CD4-positive, alpha-beta T cell (primary cell): ENCODE data around the gene PTGIS. TPM values are rescaled to one million over a fixed set of nuclear protein-coding genes. Genes with fewer than 3 reads are reported as not detected.

ENCODE experiments used
- ATAC-seq: fragments of 200-7000 bp; cut with Tn5 transposase; one replicate; pipeline ENCODE4 v1.10.0; 2022; ENCODE audit warnings: mild to moderate bottlenecking; ENCODE audit not compliant: poor library complexity
- CTCF ChIA-PET: fragments of 350-600 bp; sonication (Branson Sonifier 250); formaldehyde crosslinking; loops from one replicate; lab custom pipeline; 2021; ENCODE audit warnings: antibody characterized with exemption, inconsistent platforms; lab: Charles Lee
- POLR2A ChIA-PET: fragments of 350-600 bp; sonication (Branson Sonifier 250); formaldehyde crosslinking; loops from one replicate; lab custom pipeline; 2021; ENCODE audit warnings: antibody characterized with exemption, inconsistent platforms; lab: Charles Lee
- DNase-seq, 14 experiments: peaks; one replicate each; pipeline ENCODE4 v3.0.0-alpha.2; 2013 to 2020; ENCODE audit warnings: mixed read lengths in 2 of 14
- H3K27ac ChIP-seq, 2 donors: one replicate each; pipeline versions ENCODE4 v1.5.1 to v1.7.0; 2013; ENCODE audit warnings: low read length in 2 of 2, low read depth in 1 of 2, mild to moderate bottlenecking in 1 of 2
- H3K27me3 ChIP-seq, 2 experiments: 1 replicate in 1 of 2; 2 replicates in 1 of 2; pipeline versions ENCODE4 v1.6.1 to v1.7.0; 2013; ENCODE audit warnings: low read length in 2 of 2, control low read depth in 1 of 2, mild to moderate bottlenecking in 1 of 2, moderate library complexity in 1 of 2; ENCODE audit not compliant: insufficient read depth in 2 of 2, control insufficient read depth in 1 of 2
- H3K36me3 ChIP-seq: one replicate; pipeline ENCODE4 v1.6.1; 2013; ENCODE audit warnings: low read length, control low read depth; ENCODE audit not compliant: insufficient read depth
- H3K4me1 ChIP-seq: one replicate; pipeline ENCODE4 v1.6.1; 2013; ENCODE audit warnings: low read length, control low read depth; ENCODE audit not compliant: insufficient read depth
- H3K4me3 ChIP-seq: one replicate; pipeline ENCODE4 v1.5.1; 2013; ENCODE audit warnings: mild to moderate bottlenecking, low read length, moderate library complexity
- H3K9me3 ChIP-seq, 2 experiments: 1 replicate in 1 of 2; 2 replicates in 1 of 2; pipeline versions ENCODE4 v1.6.1 to v1.7.0; 2013; ENCODE audit warnings: low read length in 2 of 2, mild to moderate bottlenecking in 2 of 2, control low read depth in 1 of 2, moderate library complexity in 1 of 2; ENCODE audit not compliant: control insufficient read depth in 1 of 2, insufficient read depth in 1 of 2
- H3K27ac Mint-ChIP-seq: one replicate; pipeline ENCODE4 v1.8.0; 2020; ENCODE audit warnings: mixed read lengths
- H3K27me3 Mint-ChIP-seq: one replicate; pipeline ENCODE4 v1.8.0; 2021; ENCODE audit warnings: mixed read lengths
- H3K36me3 Mint-ChIP-seq: one replicate; pipeline ENCODE4 v1.8.0; 2021; ENCODE audit warnings: low read depth, mixed read lengths
- H3K4me1 Mint-ChIP-seq: one replicate; pipeline ENCODE4 v1.8.0; 2021; ENCODE audit warnings: low read depth, mixed read lengths
- H3K4me3 Mint-ChIP-seq: one replicate; pipeline ENCODE4 v1.8.0; 2020; ENCODE audit warnings: mild to moderate bottlenecking, mixed read lengths
- H3K9me3 Mint-ChIP-seq: one replicate; pipeline ENCODE4 v1.8.0; 2020; ENCODE audit warnings: mixed read lengths
- intact Hi-C, 2 experiments: fragments of 100-400 bp; cut with DNase I in 1 of 2; cut with micrococcal nuclease in 1 of 2; formaldehyde crosslinking; loops; one replicate each; pipeline versions ENCODE4 v1.15.1 to v1.9.0; 2023 to 2025; cut with DNase I, micrococcal nuclease
- total RNA-seq, 174 experiments: library from RNA in 2 of 174; stranded (reverse) in 2 of 174; gene quantifications; one replicate each; pipeline ENCODE4 v1.2.3 and lab custom pipeline; 2021 to 2026
- TF ChIP-seq, protein P1 (sequence below): fragments of 200-600 bp; IDR thresholded peaks from one replicate; pipeline ENCODE4 v1.8.0; 2022; ENCODE audit warnings: antibody characterized with exemption, mild to moderate bottlenecking

Gene PTGIS
- total RNA-seq, 2 experiments from 2014 or later = not detected

DNA sequence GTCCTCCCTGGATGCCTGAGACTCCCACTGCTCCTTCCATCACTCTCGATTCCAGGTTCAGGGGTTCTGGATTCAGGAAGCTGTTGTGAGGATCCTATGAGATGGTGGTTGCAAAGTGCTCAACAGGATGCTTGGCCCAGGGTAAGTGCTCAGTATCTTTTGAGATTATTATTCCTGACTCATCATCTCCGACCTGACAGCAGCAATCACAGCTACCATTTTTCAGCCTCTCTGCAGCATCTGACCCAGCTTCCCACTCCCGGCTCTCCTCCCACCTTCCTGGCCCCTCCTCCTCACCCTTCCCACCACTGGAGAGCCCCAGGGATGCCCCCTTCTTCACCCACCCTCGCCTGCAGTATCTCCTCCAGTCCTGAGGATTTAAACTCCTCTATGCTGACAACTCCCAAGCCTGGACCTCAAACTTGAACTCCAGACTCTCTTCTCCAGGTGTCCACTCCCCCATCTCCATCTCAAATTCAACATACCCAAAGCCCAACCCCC is 48.7 kb downstream of the PTGIS start:
- peaks cover 3 to 4% of the 10 kb centered on the region in 2 experiments for H3K27me3 ChIP-seq
- no peak overlapping the region for H3K27ac ChIP-seq
- Mint-ChIP-seq H3K9me3 (peaks cover 2% of the 10 kb centered on the region), H3K4me1 (no peaks in the 10 kb centered on the region), H3K36me3 (no peaks in the 10 kb centered on the region), H3K27me3 (peaks cover 56% of the 10 kb centered on the region), H3K27ac (no peak overlapping the region), H3K4me3 (no peak overlapping the region)
- H3K4me1 ChIP-seq = no peaks in the 10 kb centered on the region
- intact Hi-C loops = no loop called here
- CTCF ChIA-PET = no interaction called here
- TF ChIP-seq, protein P1, sequence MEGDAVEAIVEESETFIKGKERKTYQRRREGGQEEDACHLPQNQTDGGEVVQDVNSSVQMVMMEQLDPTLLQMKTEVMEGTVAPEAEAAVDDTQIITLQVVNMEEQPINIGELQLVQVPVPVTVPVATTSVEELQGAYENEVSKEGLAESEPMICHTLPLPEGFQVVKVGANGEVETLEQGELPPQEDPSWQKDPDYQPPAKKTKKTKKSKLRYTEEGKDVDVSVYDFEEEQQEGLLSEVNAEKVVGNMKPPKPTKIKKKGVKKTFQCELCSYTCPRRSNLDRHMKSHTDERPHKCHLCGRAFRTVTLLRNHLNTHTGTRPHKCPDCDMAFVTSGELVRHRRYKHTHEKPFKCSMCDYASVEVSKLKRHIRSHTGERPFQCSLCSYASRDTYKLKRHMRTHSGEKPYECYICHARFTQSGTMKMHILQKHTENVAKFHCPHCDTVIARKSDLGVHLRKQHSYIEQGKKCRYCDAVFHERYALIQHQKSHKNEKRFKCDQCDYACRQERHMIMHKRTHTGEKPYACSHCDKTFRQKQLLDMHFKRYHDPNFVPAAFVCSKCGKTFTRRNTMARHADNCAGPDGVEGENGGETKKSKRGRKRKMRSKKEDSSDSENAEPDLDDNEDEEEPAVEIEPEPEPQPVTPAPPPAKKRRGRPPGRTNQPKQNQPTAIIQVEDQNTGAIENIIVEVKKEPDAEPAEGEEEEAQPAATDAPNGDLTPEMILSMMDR = no peak
- DNase-seq = no peak
- no peaks in the 10 kb centered on the region for H3K36me3 ChIP-seq
- POLR2A ChIA-PET = no interaction called here
- H3K4me3 ChIP-seq = no peak overlapping the region
- peaks cover 0 to 6% of the 10 kb centered on the region in 2 experiments for H3K9me3 ChIP-seq
- ATAC-seq = no peak

DNA sequence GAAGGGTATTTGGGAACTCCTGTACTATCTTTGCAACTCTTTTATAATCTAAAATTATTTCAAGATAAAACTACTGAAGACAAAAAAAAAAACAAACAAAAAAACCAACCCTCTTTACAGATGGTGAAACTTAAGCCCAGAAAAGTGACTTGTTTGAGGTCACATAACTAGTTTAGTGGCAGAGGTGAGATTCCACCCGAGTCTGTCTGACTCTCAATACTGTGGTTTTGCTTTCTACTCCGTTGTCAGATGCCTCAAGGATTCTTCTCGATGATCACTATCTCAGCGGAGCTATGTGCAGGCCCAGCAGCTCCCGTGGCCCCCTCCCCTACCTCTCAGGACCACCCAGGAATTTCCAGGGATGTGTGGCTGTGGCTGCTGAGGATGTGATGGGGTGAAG is 49.4 kb downstream of the PTGIS start:
- H3K27ac Mint-ChIP-seq = no peak overlapping the region
- no peak overlapping the region for H3K4me3 Mint-ChIP-seq
- TF ChIP-seq, protein P1 = no peak
- ChIA-PET CTCF (no interaction called here), POLR2A (no interaction called here)
- Histone ChIP-seq H3K4me3 (no peak overlapping the region), H3K4me1 (no peaks in the 10 kb centered on the region), H3K9me3 (no peaks in the 10 kb centered on the region), H3K36me3 (no peaks in the 10 kb centered on the region), H3K27me3 (peaks cover 3 to 4% of the 10 kb centered on the region in 2 experiments), H3K27ac (no peak overlapping the region)
- no peaks in the 10 kb centered on the region for H3K4me1 Mint-ChIP-seq
- ATAC-seq (no peak), DNase-seq (peak in 1 of 14 experiments; percentile 32)
- peaks cover 2% of the 10 kb centered on the region for H3K9me3 Mint-ChIP-seq
- intact Hi-C loops = no loop called here
- no peaks in the 10 kb centered on the region for H3K36me3 Mint-ChIP-seq
- H3K27me3 Mint-ChIP-seq = peaks cover 63% of the 10 kb centered on the region

DNA sequence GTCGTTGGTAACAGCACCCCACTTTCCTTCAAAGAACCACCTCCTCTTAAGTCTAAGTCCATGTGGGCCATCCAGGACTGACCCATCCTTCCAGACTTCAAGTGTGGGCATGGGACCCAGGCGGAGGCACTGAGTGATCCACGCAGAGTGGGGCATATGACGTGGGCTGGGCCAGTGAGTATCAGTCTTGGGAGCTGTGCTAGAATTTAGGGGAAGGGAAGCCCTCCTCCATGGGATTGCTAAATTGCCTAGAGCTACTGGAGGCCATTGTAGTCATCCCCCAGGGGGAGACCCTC is 50.2 kb downstream of the PTGIS start:
- no peaks in the 10 kb centered on the region for H3K36me3 ChIP-seq
- ChIA-PET POLR2A (no interaction called here), CTCF (no interaction called here)
- peaks cover 60% of the 10 kb centered on the region for H3K27me3 Mint-ChIP-seq
- intact Hi-C loops = no loop called here
- H3K9me3 ChIP-seq = no peaks in the 10 kb centered on the region
- DNase-seq (no peak), ATAC-seq (no peak)
- H3K4me1 Mint-ChIP-seq = no peaks in the 10 kb centered on the region
- H3K9me3 Mint-ChIP-seq = no peaks in the 10 kb centered on the region
- peaks cover 4 to 6% of the 10 kb centered on the region in 2 experiments for H3K27me3 ChIP-seq
- H3K27ac Mint-ChIP-seq = no peak overlapping the region
- TF ChIP-seq, protein P1 = no peak
- H3K4me1 ChIP-seq = no peaks in the 10 kb centered on the region
- no peak overlapping the region for H3K27ac ChIP-seq
- H3K36me3 Mint-ChIP-seq = no peaks in the 10 kb centered on the region
- H3K4me3 ChIP-seq = no peak overlapping the region
- no peak overlapping the region for H3K4me3 Mint-ChIP-seq
